ENCODE measurements around the gene MVP. TPM values are rescaled to one million over a fixed set of nuclear protein-coding genes. Genes with fewer than 3 reads are reported as not detected.
"Not testable (repeated sequence)": the region's sequence is repeated elsewhere in the genome, so short reads cannot be mapped to it uniquely, and the experiment has no call there.

Gene MVP
- total RNA-seq, 2 donors from 2014 or later: 175 to 190 TPM

GRCh38 chr16:29790183-29790948, 29.9 kb upstream of the MVP start, which contains the start of gene KIF22:
KIF22 (plus strand) TSS chr16:29790751; CDS start chr16:29790760, 9 bp downstream.
- Histone ChIP-seq H3K9me3 (no peaks in the 10 kb centered on the region), H3K27ac (peak within 1 kb of the TSS; percentile 47 to 82), H3K4me3 (peak within 1 kb of the TSS; percentile 79), H3K36me3 (no peaks in the 10 kb centered on the region), H3K4me1 (ENCODE audit: control insufficient read depth in 1 of 2, low read depth in 2 of 2) (peaks cover 8 to 19% of the 10 kb centered on the region in 2 donors), H3K27me3 (replicated peaks; ENCODE audit: insufficient read depth) (no peaks in the 10 kb centered on the region)
- TF ChIP-seq CTCF (IDR thresholded peaks at IDR 0.05): peak; percentile 66
- ATAC-seq (ENCODE audit: insufficient number of reproducible peaks, low FRiP score, low read depth): peak; percentile 97
- peak; percentile 96 for DNase-seq (ENCODE audit: low spot score)

GRCh38 chr16:29790949-29791844, 29.1 kb upstream of the MVP start:
- Histone ChIP-seq H3K27ac (no peak overlapping the region), H3K27me3 (replicated peaks; ENCODE audit: insufficient read depth) (no peaks in the 10 kb centered on the region), H3K36me3 (no peaks in the 10 kb centered on the region), H3K4me1 (ENCODE audit: control insufficient read depth in 1 of 2, low read depth in 2 of 2) (peaks cover 5 to 16% of the 10 kb centered on the region in 2 donors), H3K9me3 (no peaks in the 10 kb centered on the region), H3K4me3 (peak overlapping the region; percentile 79)
- no peak for TF ChIP-seq CTCF (IDR thresholded peaks at IDR 0.05)
- ATAC-seq (ENCODE audit: insufficient number of reproducible peaks, low FRiP score, low read depth) (no peak), DNase-seq (ENCODE audit: low spot score) (no peak)

GRCh38 chr16:29791845-29792807, 28.1 kb upstream of the MVP start:
- no peak for ATAC-seq (ENCODE audit: insufficient number of reproducible peaks, low FRiP score, low read depth)
- no peak for TF ChIP-seq CTCF (IDR thresholded peaks at IDR 0.05)
- peaks cover 5 to 16% of the 10 kb centered on the region in 2 donors for H3K4me1 ChIP-seq (ENCODE audit: control insufficient read depth in 1 of 2, low read depth in 2 of 2)
- no peak overlapping the region for H3K27ac ChIP-seq
- no peak overlapping the region for H3K4me3 ChIP-seq
- H3K27me3 ChIP-seq (replicated peaks; ENCODE audit: insufficient read depth): no peaks in the 10 kb centered on the region
- no peak for DNase-seq (ENCODE audit: low spot score)
- peaks cover 5% of the 10 kb centered on the region for H3K36me3 ChIP-seq
- H3K9me3 ChIP-seq: no peaks in the 10 kb centered on the region

GRCh38 chr16:29793153-29793552, 27.1 kb upstream of the MVP start:
- not testable (repeated sequence) for DNase-seq (ENCODE audit: low spot score); ATAC-seq (ENCODE audit: insufficient number of reproducible peaks, low FRiP score, low read depth)
- peaks cover 5 to 16% of the 10 kb centered on the region in 2 donors for H3K4me1 ChIP-seq (ENCODE audit: control insufficient read depth in 1 of 2, low read depth in 2 of 2)

GRCh38 chr16:29794231-29794710, 26.0 kb upstream of the MVP start:
- peaks cover 18% of the 10 kb centered on the region for H3K36me3 ChIP-seq
- TF ChIP-seq CTCF (IDR thresholded peaks at IDR 0.05): no peak
- ATAC-seq (ENCODE audit: insufficient number of reproducible peaks, low FRiP score, low read depth) (no peak), DNase-seq (ENCODE audit: low spot score) (no peak)
- H3K4me3 ChIP-seq: no peak overlapping the region
- H3K27ac ChIP-seq: no peak overlapping the region
- no peaks in the 10 kb centered on the region for H3K27me3 ChIP-seq (replicated peaks; ENCODE audit: insufficient read depth)
- H3K4me1 ChIP-seq (ENCODE audit: control insufficient read depth in 1 of 2, low read depth in 2 of 2): peaks cover 5 to 16% of the 10 kb centered on the region in 2 donors
- no peaks in the 10 kb centered on the region for H3K9me3 ChIP-seq

More at GRCh38 chr16:29793153-29793552, 27.1 kb upstream of the MVP start:
- H3K27ac ChIP-seq; H3K9me3 ChIP-seq; H3K27me3 ChIP-seq (replicated peaks; ENCODE audit: insufficient read depth); H3K36me3 ChIP-seq; H3K4me3 ChIP-seq: not testable (repeated sequence)
